SK-N-MC (cell line): ENCODE data around the gene DMRTB1.

Experiments
- EZH2 ChIP-seq: fragments of 200-600 bp; sonication (generic); IDR thresholded peaks from one replicate; pipeline ENCODE4 v1.6.1; 2017; ENCODE audit warnings: antibody characterized with exemption
- FOXP2 ChIP-seq: optimal IDR thresholded peaks from 2 replicates; pipeline ENCODE3; 2011; ENCODE audit warnings: mild to moderate bottlenecking, moderate library complexity; ENCODE audit not compliant: insufficient read depth; ENCODE audit errors: extremely low read length, control extremely low read depth
- POLR2AphosphoS5 ChIP-seq: IDR thresholded peaks from 2 replicates; pipeline ENCODE4 v1.6.1; 2012; ENCODE audit warnings: mild to moderate bottlenecking, low read depth, low read length, borderline replicate concordance

GRCh38 chr1:53460666-53461322 lies 1.6 kb downstream of the DMRTB1 start:
- no peak for TF ChIP-seq POLR2AphosphoS5
- no peak for TF ChIP-seq EZH2
- no peak for TF ChIP-seq FOXP2
